C1 segment of cervical spinal cord (tissue), 14 donors: ENCODE measurements around the gene AMDHD1.
"Not testable (repeated sequence)": the region's sequence is repeated elsewhere in the genome, so short reads cannot be mapped to it uniquely, and the experiment has no call there.

Experiments used
- DNase-seq, 14 donors: peaks; one replicate each; lab custom pipeline; 2025; lab: John Stamatoyannopoulos, UW

AMDHD1 gene

DNA sequence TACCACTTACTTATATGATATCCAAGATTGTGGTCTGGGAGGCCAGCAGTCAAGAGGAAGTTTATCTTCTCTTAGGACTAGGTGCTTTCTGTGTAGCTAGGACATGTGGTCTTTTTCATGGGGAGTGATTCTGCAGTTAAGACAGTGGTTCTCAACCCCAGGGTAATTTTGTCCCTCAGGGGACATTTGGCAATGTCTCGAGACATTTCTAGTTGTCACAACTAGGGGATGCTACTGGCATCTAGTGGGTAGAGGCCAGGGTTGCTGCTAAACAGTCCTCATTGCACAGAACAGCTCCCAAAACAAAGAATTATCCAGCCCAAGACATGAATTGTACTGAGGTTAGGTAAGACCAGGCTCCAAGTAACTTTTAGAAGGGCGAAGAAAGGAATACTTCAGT is 20.0 kb downstream of the AMDHD1 start:
- DNase-seq = no peak

DNA sequence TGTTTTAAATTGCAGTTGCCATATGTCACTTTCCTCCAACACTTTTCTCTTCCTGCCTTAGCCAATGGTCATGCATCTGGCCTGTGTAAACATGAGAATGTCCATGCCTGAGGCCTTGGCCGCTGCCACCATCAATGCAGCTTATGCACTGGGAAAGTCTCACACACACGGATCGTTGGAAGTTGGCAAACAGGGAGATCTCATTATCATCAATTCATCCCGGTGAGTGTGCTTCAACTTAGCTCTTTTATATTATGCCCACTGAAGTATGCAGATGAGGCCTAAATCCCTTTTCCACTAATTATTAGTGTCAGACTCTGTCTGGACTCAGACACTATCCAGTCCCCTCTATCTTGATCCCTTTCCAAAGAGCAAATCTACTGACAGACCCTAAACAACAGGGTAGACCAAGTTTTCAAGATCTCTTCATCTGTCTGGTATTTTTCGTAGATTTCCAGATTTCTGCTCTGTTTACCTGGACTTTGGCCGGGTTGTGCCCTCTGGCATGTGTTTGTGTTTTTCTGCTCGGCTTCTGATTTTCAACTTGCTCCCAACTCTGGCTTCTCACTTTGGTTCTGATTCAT is 23.2 kb downstream of the AMDHD1 start:
- DNase-seq = no peak

DNA sequence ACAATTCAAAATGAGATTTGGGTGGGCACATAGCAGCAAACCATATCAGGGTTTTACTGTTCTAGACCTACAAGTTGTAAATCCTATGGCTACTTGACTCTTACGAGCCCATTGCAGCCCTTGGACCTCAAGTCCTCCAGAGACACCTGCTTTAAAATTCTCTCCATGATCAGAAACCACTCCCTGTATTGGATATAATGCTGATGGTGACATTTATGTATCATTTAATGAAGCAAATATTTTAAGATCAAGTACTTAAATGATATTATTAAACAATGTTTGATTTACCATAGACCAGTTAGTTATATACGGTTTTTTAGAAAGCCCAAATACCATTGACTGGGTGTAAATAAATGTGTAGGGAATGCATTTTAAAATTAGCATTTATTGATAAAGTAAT is 24.2 kb downstream of the AMDHD1 start:
- no peak for DNase-seq

DNA sequence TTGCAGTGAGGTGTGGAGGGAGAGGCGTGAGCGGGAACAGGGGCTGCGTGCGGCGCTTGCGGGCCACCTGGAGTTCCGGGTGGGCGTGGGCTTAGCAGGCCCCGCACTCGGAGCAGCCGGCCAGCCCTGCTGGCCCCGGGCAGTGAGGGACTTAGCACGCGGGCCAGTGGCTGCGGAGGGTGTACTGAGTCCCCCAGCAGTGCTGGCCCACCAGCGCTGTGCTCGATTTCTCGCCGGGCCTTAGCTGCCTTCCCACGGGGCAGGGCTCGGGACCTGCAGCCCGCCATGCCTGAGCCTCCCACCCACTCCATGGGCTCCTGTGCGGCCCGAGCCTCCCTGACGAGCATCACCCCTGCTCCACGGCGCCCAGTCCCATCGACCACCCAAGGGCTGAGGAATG is 26.0 kb downstream of the AMDHD1 start:
- not testable (repeated sequence) for DNase-seq

DNA sequence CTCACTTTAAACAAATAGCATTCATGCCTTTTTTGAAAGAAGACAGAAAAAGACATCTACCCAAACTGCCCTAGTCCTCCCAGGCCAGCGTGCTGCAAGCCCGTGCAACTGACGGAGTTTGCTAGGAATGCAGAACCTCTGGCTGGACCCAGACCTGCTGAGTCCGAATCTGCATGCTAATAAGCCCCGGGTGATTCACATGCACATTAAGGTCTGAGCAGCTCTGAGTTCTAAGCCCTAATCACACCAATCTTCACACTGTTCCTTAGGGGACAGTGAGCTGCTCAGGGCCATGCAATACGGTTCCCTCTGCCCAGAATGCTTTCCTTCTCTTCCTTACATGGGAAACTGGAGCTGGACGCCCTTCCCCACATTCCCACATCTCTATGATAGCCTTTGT is 27.8 kb downstream of the AMDHD1 start:
- no peak for DNase-seq

DNA sequence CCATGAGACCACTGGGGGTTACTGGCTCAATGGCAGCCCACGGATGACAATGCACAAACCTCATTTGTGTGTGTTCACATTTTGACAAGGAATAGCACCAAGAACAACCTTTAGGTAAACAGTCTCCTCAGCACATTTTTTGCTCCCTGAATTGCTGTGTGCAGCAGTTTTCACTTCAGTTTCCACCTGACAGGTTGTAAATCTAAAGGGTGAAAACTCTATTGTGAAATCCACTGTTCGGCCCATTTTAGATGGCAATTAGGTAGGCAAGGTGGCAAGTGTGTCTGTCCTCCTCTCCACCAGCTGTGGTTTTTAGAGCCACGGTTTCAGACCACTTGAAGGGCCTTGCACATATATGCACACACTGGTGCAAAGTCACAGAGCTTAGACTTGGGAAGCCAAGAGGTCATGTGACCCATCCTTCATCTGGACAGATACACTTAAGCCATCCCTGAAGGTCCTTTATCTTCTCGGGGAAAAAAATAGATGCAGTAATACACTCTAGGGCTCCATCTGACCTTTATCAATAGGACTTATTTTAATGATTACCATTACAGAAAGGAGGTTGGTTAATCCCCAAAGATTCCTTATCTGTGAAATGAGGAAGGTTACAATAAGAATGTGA is 29.8 kb downstream of the AMDHD1 start:
- DNase-seq = no peak

DNA sequence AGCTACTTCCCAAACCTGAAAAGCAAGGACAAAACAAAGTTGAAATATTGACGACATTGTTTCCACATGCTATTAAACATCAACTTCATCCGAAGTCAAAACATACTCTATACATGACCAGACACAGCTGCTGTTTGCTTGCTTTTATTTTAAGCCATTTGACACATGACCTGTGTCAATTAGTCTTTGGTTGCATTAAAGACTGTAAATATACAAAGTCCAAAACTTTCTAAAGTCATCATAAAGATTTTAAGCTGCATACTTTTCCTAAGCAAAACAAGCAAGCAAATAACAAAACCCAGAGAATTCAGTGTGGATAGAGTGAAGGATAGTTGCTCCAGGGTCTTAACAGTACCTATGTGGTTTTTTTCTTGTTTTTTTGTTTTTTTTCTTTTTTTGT is 31.2 kb downstream of the AMDHD1 start:
- DNase-seq = no peak

DNA sequence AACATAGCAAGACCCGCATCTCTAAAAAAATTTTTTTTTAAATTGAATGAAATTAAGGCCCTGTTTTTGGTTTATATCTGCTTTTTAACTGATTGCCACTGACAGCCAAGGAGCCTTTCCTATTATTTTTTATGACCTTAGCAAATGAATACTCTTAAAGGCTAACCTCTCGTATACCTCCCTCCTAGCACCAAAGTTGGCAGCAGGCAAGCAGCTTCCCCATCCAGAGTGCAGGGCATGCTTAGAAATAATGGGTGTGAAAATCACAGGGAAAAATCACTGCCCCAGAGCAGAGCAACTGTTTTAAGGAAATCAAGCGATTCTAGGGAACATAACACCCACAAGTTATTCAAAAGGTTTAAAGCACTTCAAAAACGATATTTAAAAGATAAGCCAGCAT is 32.4 kb downstream of the AMDHD1 start:
- DNase-seq = no peak

DNA sequence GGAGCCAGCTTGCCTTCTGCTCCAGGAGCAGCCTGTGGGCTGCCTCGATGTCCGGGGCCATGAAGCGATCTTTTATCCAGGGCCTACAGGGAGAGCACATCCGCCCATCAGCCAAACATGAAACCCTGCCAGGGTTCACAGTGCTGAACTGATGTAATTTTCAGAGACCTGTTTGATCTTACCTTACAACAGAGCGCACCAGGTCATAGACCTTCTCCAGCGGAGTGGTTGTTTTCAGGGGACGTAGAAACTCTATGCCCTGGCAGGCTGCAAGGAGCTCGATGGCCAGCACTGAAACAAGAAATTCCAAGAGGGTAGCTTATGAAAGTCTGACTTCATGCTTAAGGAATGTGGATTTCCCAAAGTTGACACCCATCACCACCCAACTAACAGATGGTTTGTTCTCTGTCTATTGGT is 33.3 kb downstream of the AMDHD1 start:
- DNase-seq = no peak

DNA sequence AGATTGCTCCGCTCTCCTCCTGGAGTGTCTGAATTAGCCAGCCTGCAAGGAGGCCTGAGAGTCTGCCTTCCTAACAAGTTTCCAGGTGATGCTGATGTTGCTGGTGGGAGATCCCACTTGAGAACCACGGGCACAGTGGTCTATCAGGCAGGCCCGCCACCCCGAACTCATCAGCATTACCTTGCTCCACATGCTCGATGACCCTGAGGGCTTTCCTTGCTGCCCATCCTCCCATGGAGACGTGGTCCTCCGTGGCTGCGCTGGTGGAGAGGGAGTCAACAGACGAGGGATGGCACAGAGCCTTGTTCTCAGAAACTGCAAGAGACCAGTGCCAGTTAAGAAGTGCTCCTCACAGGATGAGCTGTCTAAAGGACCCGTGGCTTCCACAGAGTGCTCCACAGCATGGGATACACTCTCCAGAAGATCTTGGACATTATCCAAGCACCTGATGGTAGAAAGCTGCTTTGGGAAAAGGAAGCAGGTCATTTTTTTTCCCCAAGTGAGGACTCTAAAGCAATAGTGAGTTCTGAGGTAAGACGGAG is 34.7 kb downstream of the AMDHD1 start:
- DNase-seq = no peak

DNA sequence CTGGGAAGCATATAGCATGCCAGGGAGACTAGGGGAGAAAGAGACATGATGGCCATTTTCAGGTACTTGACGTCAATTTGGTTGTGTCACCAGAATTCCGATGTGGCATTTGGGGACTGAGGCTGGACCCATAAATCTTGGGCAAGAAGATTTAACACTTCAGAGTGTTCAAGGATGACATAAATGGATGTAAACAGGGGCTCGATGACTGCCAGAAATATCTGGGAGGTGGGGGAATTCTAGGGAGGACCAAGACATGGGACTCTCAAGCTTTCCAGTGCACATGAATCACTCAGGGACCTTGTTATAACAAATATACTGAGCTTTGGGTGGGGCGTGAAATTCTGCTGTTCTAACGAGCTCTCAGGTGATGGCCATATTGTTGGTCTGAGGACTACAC is 35.2 kb downstream of the AMDHD1 start:
- no peak for DNase-seq

DNA sequence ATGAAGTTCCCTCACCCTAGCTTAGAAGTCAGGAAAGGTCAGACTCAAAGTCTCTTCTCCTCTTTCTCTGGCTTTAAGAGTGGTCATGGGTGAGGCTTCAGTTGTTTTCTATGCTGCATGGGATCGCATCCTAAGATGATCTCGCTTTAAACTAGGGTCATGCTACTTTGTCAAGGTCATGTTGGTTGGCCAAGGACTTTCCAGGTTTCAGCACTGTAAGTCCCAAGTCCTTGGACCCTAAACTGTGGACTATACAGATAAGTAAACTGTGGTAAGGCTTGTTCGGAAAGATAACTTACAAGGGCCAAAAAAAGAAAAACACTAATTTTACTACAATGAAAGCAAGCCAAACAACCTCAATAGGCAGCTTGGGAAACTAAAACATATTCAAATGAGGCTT is 35.6 kb downstream of the AMDHD1 start:
- DNase-seq = no peak

DNA sequence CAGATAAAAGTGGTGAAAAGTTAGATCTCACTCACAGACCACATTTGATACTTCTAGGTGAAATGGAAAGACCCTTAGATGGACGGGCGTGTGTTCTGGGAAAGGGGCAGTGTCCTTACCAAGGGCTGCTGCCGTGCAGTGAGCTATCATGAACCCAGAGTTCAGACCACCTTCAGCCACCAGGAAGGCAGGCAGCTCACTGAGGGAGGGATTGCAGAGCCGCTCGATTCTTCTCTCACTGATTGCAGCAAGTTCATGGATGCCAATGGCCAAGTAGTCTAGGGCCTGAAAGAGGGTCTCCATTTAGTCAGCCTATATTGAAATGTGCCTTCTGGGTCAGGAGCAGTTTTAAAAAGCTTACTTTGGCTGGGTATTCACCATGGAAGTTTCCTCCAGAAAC is 37.3 kb downstream of the AMDHD1 start:
- no peak for DNase-seq

DNA sequence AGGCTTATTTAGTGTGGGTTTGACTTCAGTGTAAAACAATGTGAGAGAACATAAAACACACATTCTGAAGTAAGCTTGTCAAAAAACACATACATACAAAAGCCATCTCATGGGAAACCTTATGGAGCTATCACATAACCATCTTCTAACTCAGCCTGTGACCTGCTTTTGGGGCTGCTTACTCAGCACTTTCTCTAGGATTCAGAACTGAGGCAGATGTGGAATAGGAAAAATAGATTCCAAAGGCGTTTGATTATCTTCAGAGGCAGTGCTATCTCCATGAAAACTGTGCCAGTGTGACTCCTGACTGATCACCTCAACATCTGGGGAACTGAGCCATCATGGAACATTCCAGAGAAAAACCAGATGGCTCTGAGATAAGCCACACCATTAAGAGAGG is 39.5 kb downstream of the AMDHD1 start:
- no peak for DNase-seq

DNA sequence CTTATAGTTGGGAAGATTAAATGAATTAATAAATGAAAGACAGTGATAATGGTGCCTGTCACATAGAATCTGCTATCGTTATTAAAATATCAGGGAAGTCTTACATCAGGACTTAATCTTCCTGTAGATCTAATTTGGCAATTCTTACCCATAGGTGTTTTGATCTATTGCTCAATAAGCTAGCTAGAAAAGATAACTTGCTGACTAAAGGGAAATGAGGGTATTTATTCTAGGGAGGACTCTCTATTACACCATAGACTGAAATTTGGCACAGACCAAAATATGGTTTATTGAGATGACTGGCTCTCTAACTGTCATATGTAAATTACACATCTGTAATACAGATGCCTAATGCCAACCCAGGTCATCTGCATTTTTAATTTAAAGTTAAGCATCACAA is 41.6 kb downstream of the AMDHD1 start:
- DNase-seq = no peak

DNA sequence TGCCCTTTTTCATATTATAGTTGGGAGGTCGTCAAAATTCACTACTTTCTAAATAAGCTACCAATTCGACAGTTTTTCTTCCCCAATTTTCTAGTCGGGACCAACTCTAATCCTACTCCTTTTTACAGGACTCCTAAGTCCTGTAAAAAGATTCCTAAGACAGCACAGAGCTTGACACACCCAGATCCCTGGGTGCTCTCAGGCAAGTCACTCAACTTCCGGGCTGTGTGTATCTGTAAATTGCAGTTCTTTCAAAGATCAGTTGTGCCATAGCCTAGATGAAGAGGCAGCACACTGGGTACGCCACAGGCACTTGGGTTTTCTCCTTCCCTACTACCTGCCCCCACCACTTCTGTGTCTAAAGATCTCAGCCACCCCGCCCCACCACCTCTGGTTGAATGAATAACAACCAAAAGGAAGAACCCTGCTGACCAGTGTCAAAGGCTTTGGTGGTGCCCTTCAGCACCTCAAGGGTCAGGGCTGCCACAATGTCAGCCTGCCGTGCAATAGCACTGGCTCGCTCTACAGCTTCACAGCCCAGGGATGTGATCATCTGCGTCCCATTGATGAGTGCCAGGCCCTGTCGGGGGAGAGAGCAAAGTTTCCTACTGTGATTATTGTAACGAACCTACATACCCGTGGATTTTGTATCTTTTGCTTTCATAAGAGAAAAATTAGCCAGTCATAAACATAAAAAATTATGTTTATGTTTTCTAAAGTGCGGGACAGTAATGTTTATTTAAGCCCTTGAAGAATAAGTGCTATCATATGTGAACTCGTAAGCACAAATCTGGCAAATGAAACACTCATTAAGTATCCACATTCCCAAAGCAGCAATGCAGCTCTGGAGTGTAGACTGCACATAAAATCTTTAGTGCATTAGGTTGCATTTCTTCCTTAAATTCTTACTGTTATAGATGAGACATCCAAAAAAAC is 43.8 kb downstream of the AMDHD1 start:
- DNase-seq = no peak

DNA sequence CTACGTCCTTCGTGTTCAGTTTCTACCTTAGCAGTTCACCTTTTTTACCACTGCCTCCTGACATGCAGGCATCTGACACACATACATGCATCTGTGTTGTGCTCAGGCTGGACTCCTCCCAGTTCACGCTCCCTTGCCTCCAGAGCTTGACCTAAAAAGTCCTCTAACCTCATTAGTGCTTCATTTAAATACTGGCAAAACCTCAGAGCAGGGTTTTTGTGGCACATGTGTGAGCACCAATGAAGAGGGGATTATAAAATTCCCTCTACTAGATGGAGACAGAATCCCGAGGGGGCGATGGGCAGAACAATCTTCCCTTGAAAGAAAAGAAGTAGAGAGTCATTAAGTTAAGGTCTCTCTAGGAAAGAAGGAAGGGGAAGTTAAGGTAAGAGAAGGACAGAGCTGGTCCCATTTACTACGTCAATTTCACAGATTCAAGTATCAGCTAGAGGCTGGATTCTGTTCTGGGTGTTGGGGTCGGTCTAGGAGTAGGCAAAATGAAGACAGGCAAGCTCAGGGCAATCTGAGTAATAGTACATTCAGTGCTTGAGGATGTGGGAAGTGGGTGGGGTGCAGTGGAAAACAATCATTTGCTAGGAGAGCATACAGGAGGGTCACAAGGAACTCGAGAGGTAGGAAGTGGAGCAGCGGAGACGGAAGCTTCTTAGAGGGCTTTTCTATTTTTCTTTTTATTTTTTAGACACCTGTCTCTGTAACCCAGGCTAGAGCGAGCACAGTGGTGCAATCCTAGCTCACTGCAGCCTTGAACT is 45.6 kb downstream of the AMDHD1 start:
- DNase-seq = no peak

DNA sequence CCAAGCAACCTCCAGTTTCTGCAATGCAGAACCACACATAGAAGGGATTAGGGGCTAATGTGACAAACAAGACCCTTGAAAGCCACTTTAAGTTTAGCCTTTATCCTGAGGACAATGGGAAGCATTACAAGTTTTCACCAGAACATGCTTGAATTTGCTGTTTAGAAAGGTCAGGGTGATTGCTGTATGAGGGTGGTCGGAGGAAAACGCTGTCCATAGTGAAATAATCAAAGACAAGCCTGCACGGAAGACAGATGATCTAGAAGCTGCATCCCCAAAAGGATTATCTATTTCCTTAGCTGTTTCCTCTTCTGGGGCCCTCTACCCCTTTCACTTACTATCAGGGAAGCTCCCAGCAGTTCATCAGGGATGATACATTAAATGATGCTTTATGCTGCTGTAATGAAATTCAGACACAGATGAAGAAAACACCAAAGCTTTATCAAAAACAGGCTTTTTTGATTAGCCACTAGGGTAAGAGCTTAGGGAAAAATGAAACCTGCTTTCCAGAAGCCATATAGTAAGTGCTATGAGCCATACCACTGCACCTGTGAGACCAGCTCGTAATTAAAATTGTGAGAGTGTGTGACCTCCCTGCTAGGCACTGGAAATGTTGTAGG is 46.5 kb downstream of the AMDHD1 start:
- DNase-seq = no peak

DNA sequence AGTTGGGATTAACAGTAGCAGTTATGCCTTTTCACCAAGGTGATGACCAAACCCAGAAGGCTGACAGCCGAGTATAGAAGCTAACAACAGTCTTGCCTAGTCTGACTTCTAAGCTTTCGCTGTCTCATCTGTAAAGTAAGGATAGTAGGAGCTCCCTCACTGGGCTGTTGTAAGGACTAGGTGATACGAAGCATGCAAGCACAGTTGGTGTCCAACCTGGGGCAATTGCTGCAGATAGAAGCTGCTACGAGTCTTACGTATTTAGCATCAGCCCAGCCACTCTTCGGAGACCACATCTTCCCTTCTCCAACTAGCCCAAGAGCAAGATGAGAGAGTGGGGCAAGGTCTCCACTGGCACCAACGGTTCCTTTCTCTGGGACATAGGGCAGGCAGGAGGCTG is 47.0 kb downstream of the AMDHD1 start:
- DNase-seq = no peak

DNA sequence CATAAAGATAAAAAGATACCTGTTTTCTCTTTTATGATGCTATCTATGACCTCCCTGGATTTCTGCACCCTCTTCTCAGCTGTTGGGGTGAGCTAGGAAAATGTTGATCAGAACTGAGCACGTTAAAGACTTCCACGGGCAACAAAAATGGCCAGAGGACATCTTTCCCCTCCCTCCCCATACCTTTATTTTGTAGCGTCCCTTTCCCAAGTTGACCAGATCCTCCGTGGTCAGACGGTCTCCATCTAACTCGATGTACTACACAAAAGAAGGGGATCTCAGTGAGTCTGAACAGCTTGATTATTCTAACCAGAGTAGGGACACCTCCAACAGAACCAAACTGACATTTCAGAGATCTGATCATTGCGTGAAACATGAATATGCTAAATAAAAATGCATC is 50.8 kb downstream of the AMDHD1 start:
- no peak for DNase-seq

DNA sequence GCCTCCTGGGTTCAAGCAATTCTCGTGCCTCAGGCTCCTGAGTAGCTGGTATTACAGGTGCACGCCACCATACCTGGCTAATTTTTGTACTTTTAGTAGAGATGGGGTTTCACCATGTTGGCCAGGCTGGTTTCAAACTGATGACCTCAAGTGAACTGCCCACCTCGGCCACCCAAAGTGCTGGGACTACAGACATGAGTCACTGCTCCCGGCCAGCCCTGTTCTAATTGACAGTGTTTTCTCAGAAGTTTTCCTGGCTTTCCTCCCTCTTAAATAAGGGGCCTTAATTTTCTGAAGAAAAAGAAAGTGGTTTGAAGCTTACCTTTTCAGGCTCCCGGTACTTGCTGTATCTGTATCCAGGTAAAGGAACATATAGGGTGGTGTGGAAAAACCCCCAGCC is 51.3 kb downstream of the AMDHD1 start:
- no peak for DNase-seq
